Measurements from ENCODE around the gene HOXD3. TPM values are rescaled to one million over a fixed set of nuclear protein-coding genes. Genes with fewer than 3 reads are reported as not detected.

The HOXD3 gene
- total and polyA plus RNA-seq, 2 of the 8 experiments (the other 6 are each of a cell fraction or from before 2014, with no cell fraction given): not detected

GRCh38 chr2:176154576-176155252 lies 2.4 kb upstream of the HOXD3 start:
- WGBS, 2 experiments (ENCODE audit: extremely low coverage in 1 of 2, insufficient coverage in 1 of 2, insufficient read length in 1 of 2, insufficient replicate concordance in 2 of 2, low coverage in 1 of 2, low lambda C conversion rate in 2 of 2, missing lambda C conversion rate in 1 of 2): 18% methylated on average over 11 of the region's 11 CpGs; no CpG with 5 or more reads in 1 of the 2 experiments
- no peak overlapping the region for H4K91ac ChIP-seq (replicated peaks; ENCODE audit: insufficient read length, low read length)
- CTCF ChIA-PET (ENCODE audit: partially characterized antibody): interaction anchor here (0.7 to 2.3 kb wide), 16 partner anchors 8 to 335 kb away, joined by 3 to 15 read pairs (median 4); partner anchors contain the start of gene HOXD9
- no peak overlapping the region for H2AK5ac ChIP-seq (ENCODE audit: low read depth, low read length)
- no peak overlapping the region for H2BK20ac ChIP-seq (ENCODE audit: low read length)
- peaks cover 97 to 100% (median 100%) of the 10 kb centered on the region in 4 experiments for H3K27me3 ChIP-seq (replicated peaks in 1 of 4; ENCODE audit: control insufficient read depth in 3 of 4, extremely low read depth in 1 of 4, insufficient read depth in 3 of 4, low read length in 3 of 4)
- H3K56ac ChIP-seq (replicated peaks; ENCODE audit: insufficient read length, low read depth, low read length): no peak overlapping the region
- POLR2A ChIA-PET (ENCODE audit: partially characterized antibody): interaction anchor here (1.5 to 1.9 kb wide), 2 partner anchors 50 to 67 kb away, joined by 3 to 4 read pairs; no protein-coding TSS in a partner anchor
- H3K27ac ChIP-seq (ENCODE audit: low read depth, low read length): no peak overlapping the region
- H3K4ac ChIP-seq (replicated peaks; ENCODE audit: insufficient read length, low read depth, low read length): no peak overlapping the region
- H3K79me1 ChIP-seq (ENCODE audit: low read depth, low read length): no peaks in the 10 kb centered on the region
- no peak overlapping the region; a peak in 1 of 4 replicates for H3K4me2 ChIP-seq (ENCODE audit: insufficient read depth in 1 of 2, low read depth in 2 of 2, low read length in 2 of 2)
- H2AFZ ChIP-seq (ENCODE audit: low read length): no peak overlapping the region
- H4K20me1 ChIP-seq (replicated peaks in 1 of 2; ENCODE audit: control insufficient read depth in 1 of 2, insufficient read depth in 2 of 2, low read length in 2 of 2): peaks cover 18 to 45% of the 10 kb centered on the region in 2 experiments
- H4K5ac ChIP-seq (ENCODE audit: insufficient read length, low read depth, low read length): no peak overlapping the region
- FAIRE-seq (peak; percentile 42), DNase-seq (ENCODE audit: low read depth in 1 of 2, low spot score in 2 of 2) (no peak)
- peaks cover 0 to 5% (median 3%) of the 10 kb centered on the region in 4 experiments; a peak in 4 of 7 replicates for H3K4me1 ChIP-seq (replicated peaks in 1 of 4; ENCODE audit: control insufficient read depth in 3 of 4, insufficient read depth in 4 of 4, low read length in 3 of 4)
- H3K9me3 ChIP-seq (ENCODE audit: insufficient read depth in 2 of 2, low read depth in 1 of 2, low read length in 1 of 2): no peaks in the 10 kb centered on the region
- no peak overlapping the region for H3K23ac ChIP-seq (ENCODE audit: insufficient read length)
- H4K8ac ChIP-seq (ENCODE audit: extremely low read depth, insufficient read depth, low read length): no peak overlapping the region
- no peak overlapping the region for H2BK120ac ChIP-seq (replicated peaks; ENCODE audit: low read depth, low read length)
- H3K36me3 ChIP-seq (ENCODE audit: control insufficient read depth in 2 of 4, insufficient read depth in 4 of 4, low read length in 3 of 4): peaks cover 0 to 11% (median 0%) of the 10 kb centered on the region in 4 experiments; a peak in 1 of 8 replicates
- no peak overlapping the region for H2BK12ac ChIP-seq (ENCODE audit: low read depth, low read length)
- H3K79me2 ChIP-seq (ENCODE audit: control insufficient read depth in 1 of 2, insufficient read depth in 2 of 2, low read length in 2 of 2): no peaks in the 10 kb centered on the region
- H3K18ac ChIP-seq (ENCODE audit: extremely low read depth, low read length): no peak overlapping the region
- H3K4me3 ChIP-seq (ENCODE audit: extremely low read depth in 1 of 4, insufficient read depth in 2 of 4, low read depth in 3 of 4, low read length in 4 of 4): no peak overlapping the region
- TF ChIP-seq CHD1 (IDR thresholded peaks at IDR 0.05; ENCODE audit: low read depth, low read length): no peak
- no peak for TF ChIP-seq HDAC6 (IDR thresholded peaks at IDR 0.05; ENCODE audit: low read depth, low read length)
- TF ChIP-seq SUZ12 (IDR thresholded peaks at IDR 0.05; ENCODE audit: low read length): peak; percentile 61; the same call in 1 of the 2 replicates
- no peak for TF ChIP-seq GABPA (IDR thresholded peaks at IDR 0.05; ENCODE audit: borderline replicate concordance, insufficient read depth, low read length)
- no peak for TF ChIP-seq RFX5 (IDR thresholded peaks at IDR 0.05; ENCODE audit: borderline replicate concordance, low read depth, low read length)
- TF ChIP-seq EZH2 (IDR thresholded peaks at IDR 0.05; ENCODE audit: low read depth, low read length, severe bottlenecking): peak; percentile 13
- no peak overlapping the region for H3K14ac ChIP-seq (ENCODE audit: insufficient read length)
- no peak overlapping the region for H2BK5ac ChIP-seq (ENCODE audit: low read depth, low read length)
- H3K9ac ChIP-seq (replicated peaks in 1 of 4; ENCODE audit: extremely low read depth in 1 of 4, low read depth in 3 of 4, low read length in 3 of 4): no peak overlapping the region
- no peak overlapping the region for H2BK15ac ChIP-seq (ENCODE audit: low read length)
- no peaks in the 10 kb centered on the region for H3K23me2 ChIP-seq (ENCODE audit: low read depth, low read length)
